GM18907 (cell line): ENCODE results near the gene PIK3R5.
A peak's percentile ranks its signal among the peaks of the same experiment; 100 is the strongest.

Experiments
- ATAC-seq: cut with Tn5 transposase; IDR thresholded peaks from one replicate; pipeline ENCODE4 v1.9.1; 2021; ENCODE audit warnings: mild to moderate bottlenecking, moderate library complexity; ENCODE audit not compliant: unreplicated experiment

Gene PIK3R5

DNA sequence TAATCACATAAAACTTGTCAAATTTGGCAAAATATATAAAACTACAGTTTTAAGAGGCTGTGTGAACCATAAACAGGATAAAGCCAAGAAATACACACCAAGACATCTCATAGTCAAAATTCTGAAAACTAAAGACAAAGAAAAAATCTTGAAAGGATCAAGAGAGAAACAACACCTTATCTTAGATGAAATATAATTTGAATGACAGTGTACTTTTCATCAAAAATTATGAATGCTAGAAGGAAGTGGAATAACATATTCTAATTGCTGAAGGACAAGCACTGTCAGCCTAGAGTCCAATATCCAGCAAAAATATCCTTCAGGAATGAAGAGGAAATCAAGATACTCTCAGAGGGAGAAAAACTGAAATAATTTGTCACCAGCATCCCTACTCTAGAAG, 37.2 kb downstream of the PIK3R5 start:
- no peak for ATAC-seq

- ATAC-seq = no peak
These were observed 38.1 kb downstream of the PIK3R5 start for GRCh38 chr17:8927395-8927794.

DNA sequence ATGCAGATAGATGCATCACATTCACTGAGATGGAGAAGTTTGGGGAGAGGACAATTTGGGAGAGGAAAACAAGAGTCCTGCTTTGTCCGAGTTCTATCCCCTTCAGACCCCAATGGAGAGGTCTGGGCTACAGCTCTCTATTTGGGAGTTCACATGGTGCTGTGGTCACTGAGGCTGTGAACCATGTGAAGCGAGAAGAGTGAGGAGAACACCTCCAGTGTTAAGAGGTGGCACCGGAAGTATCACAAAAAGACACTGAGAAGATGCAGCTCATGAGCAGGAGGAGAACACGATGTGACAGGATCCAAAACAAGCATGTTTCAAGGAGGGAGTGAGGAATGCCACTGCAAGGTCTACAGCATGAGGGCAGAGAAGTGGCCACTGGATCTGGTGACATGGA, 39.7 kb downstream of the PIK3R5 start:
- ATAC-seq = no peak

DNA sequence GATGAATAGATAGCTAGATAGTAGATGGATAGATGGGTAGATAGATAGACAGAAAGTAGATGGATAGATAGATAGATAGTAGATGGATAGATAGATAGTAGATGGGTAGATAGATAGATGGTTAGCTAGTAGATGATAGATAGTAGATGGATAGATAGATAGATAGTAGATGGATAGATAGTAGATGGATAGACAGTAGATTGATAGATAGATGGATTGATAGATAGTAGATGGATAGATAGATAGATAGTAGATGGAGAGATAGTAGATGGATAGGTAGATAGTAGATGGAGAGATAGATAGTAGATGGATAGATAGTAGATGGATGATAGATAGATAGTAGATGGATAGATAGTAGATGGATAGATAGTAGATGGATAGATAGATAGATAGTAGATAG, 40.4 kb downstream of the PIK3R5 start:
- ATAC-seq = no peak

- peak; percentile 84 for ATAC-seq
These were observed 40.9 kb downstream of the PIK3R5 start for GRCh38 chr17:8924595-8924994.

- no peak for ATAC-seq
These were observed 41.7 kb downstream of the PIK3R5 start for GRCh38 chr17:8923762-8924161.

GRCh38 chr17:8922928-8923327, 42.6 kb downstream of the PIK3R5 start:
- no peak for ATAC-seq

- no peak for ATAC-seq
These were observed 43.1 kb downstream of the PIK3R5 start for GRCh38 chr17:8922451-8922850.

- no peak for ATAC-seq
These were observed 44.4 kb downstream of the PIK3R5 start for GRCh38 chr17:8921147-8921546.

DNA sequence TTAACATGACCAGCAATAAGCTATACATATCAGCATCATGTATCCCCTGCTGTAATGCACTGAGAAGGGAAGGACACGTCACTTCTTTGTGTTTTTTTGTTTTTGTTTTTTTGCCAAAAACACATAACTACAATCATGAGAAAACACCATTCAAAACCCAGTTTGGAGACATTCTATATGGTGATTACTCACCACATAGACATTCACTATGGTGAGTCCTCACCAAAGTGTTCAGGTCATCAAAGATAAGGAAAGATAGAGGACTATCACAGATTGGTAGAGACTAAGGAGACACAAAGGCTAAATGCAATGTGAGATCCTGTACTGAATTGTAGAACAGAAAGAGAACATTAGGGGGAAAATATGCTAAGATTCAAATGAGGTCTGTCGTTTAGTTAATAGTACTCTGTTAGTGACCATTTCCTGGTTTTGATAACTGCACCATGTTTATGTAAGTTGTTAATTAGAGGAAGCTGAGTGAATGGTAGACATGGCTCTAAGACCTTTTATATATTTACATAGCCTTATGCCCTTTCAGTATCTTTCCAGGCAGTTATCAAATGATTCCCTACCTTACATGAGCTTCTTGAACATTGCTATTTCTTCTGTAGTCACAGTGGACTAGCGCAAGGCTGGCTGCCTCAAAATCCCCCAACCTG, 46.6 kb downstream of the PIK3R5 start:
- no peak for ATAC-seq

- ATAC-seq = no peak
These were observed 49.0 kb downstream of the PIK3R5 start for GRCh38 chr17:8916466-8916865.

GRCh38 chr17:8914554-8914953, 51.0 kb downstream of the PIK3R5 start:
- no peak for ATAC-seq

DNA sequence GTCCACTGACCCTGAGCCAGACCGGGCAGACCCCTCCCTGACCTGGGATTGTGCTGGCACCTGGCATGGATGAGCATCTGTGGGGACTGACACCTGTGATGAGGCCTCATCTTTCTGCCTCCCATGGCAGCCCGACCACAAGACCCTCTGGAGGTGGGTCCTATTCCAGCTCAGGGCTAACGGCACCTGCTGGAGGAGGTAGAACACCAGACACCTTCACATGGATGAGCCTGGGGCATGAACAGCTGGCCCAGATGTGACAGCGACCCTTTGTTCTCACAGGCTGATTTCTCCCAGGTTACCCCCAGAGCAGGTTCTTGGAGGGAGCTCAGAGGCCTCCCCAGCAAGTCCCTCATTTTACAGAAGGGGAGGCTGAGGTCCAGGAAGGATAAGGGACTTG, 51.6 kb downstream of the PIK3R5 start:
- no peak for ATAC-seq

DNA sequence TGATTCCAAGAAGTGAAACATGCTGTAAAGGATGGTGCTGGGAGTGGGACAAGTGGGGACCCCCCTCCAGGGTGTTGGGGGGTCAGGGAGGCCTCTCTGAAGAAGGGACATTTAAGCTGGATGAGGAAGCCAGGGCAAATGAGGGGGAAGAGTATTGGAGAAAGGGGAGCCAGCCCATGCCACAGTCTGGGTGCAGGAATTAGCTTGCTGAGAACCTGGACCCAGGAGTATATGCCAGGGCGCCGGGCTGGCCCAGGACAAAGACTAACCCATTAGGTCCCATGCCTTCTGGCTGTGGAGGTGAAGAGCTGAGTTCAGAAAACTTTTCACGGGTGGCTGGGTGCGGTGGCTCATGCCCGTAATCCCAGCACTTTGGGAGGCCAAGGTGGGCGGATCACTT, 52.4 kb downstream of the PIK3R5 start:
- no peak for ATAC-seq

DNA sequence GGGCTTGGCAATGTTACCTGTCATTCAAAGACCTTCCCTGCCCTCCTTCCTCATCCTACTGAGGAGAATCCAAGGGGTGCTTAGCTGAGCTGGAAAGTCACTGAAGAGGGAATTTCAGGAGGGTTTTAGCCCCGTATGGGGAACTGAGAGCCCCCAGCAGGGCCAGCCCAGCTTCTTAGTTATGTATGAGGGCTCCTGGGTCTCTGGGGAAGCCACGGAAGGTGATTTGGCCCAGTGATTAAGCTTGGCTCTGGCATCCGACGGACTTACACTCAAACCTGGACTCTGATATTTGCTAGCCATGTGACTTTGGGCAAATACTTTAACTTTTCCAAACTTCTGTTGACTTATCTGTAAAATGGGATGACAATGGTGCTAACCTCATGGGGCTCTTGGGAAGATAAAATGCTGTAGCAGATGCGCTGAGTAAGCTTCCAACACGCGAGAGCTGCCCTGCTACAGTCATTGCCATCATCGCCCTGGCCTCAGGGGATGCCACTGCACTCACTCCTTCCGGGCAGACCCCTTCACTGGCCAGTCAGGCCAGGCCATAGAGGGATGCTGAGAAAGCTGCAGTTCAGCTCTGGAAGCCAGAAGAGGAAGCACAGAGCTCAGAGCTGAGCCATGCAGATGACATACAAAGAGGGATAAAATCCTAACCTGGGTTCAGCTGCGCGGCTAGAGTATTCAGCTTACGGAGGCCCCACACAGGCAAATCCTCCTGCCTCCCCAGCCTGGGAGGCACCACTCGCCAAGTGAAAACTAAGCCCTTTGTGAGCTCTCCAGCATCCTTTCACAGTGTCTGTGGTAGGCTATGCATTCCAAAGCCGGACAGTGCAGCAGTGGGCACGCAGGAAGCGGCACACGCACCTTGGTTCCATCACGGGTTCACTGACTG, 53.2 kb downstream of the PIK3R5 start:
- ATAC-seq = no peak

DNA sequence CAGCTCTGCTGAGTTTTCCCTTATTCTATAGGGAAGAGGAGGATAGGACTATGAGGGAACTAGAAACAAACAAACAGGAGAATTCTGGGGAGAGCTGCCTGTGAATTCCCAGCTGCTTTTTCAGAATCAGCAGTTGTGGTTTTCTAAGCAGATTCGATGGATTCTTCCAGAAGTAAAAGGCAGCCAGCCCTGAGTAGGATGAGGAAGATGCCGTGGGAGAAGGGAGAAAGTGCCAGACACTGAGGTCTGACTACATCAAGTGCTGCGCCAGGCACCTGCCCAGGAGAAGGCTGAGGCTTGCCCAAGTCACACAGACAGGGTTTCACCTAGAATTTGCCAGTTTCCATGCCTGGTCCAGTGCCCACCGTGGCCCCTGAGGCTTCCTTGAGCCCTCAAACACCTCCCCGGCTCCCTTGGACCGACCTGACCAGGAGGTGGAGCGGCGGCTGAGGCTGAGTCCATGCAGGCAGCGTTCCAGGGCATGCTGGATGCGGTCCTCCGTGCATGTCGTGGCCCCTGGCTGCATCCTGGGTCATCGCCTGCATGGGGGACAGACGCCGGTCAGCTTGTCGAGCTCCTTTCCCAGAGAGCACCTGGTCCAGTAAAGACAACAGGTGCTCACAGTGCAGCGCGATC, 54.4 kb downstream of the PIK3R5 start:
- ATAC-seq = no peak

DNA sequence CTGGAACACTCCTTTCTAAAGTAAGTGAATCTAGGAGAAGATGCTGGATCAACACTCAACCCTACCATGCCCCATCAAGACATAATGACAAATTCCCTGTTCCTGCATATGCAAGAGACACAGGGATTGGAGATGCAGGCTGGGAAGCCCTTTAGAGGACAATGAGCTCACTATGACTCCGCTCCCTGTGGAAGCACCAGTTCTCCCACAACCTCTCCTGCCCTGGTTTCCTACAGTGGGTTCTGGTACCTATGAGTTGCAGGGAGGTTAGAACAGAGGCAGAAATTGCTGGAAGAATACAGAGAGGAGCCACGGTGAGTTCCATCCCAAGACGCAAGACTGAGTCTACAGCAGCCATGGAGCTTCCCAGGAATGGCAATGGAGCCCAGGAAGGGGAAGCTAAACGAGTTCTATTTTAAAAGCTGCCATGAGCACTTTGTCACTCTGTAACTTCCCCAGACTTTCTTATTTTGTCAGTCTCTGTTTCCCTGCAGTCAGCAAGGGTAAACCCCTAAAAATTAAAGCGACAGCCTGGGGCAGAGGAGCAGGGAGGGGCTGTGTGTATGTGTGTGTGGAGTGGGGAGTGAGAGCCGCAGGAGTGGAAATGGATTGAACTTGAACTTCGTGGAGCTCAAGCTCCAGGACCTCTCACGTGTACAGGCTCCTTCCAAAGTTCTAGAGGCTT, 55.8 kb downstream of the PIK3R5 start:
- ATAC-seq = no peak

DNA sequence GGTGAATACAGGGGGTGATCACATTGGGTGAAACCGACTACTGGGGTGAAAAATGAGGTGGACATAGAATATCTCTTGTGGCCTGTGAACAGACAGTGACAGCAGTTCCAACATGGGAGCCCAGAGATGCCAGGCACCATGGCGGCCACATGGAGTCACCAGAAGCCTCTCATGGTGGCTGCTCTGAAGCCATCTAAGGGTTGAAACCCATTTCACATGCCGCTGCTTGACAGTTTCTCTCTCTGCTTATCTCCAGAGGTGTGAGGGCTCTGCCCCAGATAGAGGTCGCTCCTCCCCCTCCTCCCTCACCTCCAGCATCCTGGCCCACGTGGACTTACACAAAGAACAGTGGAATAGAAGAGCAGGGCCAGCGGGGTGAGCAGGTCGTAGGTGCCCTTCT, 60.2 kb downstream of the PIK3R5 start:
- ATAC-seq = no peak

DNA sequence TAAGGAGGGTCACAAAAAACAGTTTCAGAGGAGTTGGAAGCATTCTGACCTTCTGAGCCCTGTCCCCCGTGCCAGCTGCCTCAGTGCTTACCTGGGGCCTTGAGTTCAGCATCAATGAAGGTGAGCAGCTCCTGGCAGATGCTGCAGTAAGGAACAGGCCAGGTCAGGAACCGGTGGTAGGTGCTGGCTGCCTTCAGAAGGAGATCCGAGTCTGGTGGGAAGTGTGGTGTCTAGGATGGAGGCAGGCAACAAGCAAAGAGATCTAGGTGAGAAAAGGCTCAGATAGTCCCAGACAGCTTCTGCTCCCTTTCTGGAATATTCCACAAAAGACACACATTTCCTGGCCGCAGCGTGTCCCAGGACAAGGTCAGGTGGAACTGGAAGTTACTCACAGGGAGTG, 60.8 kb downstream of the PIK3R5 start:
- ATAC-seq = no peak

- no peak for ATAC-seq
These were observed 61.3 kb downstream of the PIK3R5 start for GRCh38 chr17:8904201-8904600.
